Mesothelial cell of epicardium (in vitro differentiated cells): ENCODE results near the gene TUBD1. TPM values are rescaled to one million over a fixed set of nuclear protein-coding genes. Genes with fewer than 3 reads are reported as not detected.
"Not testable (repeated sequence)": the region's sequence is repeated elsewhere in the genome, so short reads cannot be mapped to it uniquely, and the experiment has no call there.

Source experiments
- DNase-seq, 2 experiments: peaks; one replicate each; pipeline ENCODE4 v3.0.0; 2021; ENCODE audit warnings: low spot score in 2 of 2; ENCODE audit not compliant: unreplicated experiment in 2 of 2
- H3K27ac Mint-ChIP-seq: 2 replicates; pipeline ENCODE4 v1.8.0; 2021; ENCODE audit warnings: mixed read lengths
- H3K27me3 Mint-ChIP-seq: 2 replicates; pipeline ENCODE4 v1.8.0; 2021; ENCODE audit warnings: low read depth, mixed read lengths
- H3K36me3 Mint-ChIP-seq: 2 replicates; pipeline ENCODE4 v1.8.0; 2021; ENCODE audit warnings: mixed read lengths
- H3K4me1 Mint-ChIP-seq: 2 replicates; pipeline ENCODE4 v1.8.0; 2021; ENCODE audit warnings: mixed read lengths
- H3K4me3 Mint-ChIP-seq: 2 replicates; pipeline ENCODE4 v1.8.0; 2021; ENCODE audit warnings: mild to moderate bottlenecking, moderate library complexity, mixed read lengths
- H3K9me3 Mint-ChIP-seq: 2 replicates; pipeline ENCODE4 v1.8.0; 2021; ENCODE audit warnings: mixed read lengths
- total RNA-seq: library from RNA; stranded (reverse); gene quantifications from 3 replicates; pipeline ENCODE4 v1.2.1, GENCODE V29; 2021
- TF ChIP-seq, protein P1 (sequence below): fragments of 200-600 bp; sonication (generic); IDR thresholded peaks from one replicate; pipeline ENCODE4 v1.5.0; 2021; ENCODE audit warnings: antibody characterized with exemption; ENCODE audit not compliant: unreplicated experiment

Gene TUBD1
- total RNA-seq, 1 donor from 2014 or later = 13.0 TPM

DNA sequence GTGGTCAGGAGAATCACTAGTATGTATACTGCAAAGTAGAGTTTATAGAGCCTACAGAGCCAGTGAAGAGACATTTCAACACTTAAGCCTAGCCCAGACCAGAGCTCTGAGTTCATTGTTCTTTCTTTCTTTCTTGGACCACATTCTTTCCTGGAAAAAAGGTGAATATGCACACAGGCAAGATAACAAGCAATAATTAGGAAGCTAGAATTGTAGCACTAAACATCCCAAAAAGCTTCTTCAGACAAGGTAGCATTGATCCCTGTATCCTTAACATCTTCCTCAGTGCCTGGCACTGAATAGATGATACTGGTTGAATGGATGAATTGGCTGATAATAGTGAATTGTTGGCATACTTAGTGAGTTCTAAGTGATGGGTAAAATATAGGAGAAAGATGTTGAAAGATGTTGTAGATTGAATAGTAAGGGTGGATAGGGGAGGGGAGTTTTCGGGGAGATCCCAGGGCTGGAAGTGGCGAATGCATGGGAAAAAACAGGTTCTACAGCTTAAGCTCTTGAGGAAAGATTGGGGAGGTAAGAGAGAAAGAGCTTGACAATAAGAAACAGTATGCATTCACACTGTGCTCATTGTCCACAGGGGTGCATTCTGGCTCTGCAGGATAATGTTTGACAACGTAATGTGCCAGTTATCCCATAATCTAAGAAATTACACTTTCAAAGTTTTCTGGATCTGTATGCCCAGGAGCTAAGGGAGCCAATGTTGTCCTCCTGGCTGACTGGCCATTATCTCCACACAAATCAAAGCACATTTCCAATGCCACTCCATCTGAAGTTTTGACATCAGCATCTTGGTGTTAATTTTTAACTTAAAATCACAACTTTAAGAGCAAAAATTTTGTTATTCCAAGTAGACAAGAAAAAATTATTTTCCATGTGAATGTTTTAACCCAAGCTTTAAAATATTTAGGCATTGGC is 35.6 kb downstream of the TUBD1 start:
- TF ChIP-seq, protein P1, sequence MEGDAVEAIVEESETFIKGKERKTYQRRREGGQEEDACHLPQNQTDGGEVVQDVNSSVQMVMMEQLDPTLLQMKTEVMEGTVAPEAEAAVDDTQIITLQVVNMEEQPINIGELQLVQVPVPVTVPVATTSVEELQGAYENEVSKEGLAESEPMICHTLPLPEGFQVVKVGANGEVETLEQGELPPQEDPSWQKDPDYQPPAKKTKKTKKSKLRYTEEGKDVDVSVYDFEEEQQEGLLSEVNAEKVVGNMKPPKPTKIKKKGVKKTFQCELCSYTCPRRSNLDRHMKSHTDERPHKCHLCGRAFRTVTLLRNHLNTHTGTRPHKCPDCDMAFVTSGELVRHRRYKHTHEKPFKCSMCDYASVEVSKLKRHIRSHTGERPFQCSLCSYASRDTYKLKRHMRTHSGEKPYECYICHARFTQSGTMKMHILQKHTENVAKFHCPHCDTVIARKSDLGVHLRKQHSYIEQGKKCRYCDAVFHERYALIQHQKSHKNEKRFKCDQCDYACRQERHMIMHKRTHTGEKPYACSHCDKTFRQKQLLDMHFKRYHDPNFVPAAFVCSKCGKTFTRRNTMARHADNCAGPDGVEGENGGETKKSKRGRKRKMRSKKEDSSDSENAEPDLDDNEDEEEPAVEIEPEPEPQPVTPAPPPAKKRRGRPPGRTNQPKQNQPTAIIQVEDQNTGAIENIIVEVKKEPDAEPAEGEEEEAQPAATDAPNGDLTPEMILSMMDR = no peak
- no peak for DNase-seq
- Mint-ChIP-seq H3K9me3 (no peaks in the 10 kb centered on the region), H3K36me3 (peaks cover 4% of the 10 kb centered on the region), H3K27me3 (no peaks in the 10 kb centered on the region), H3K27ac (peak overlapping the region; percentile 55), H3K4me1 (peaks cover 41% of the 10 kb centered on the region), H3K4me3 (no peak overlapping the region)

DNA sequence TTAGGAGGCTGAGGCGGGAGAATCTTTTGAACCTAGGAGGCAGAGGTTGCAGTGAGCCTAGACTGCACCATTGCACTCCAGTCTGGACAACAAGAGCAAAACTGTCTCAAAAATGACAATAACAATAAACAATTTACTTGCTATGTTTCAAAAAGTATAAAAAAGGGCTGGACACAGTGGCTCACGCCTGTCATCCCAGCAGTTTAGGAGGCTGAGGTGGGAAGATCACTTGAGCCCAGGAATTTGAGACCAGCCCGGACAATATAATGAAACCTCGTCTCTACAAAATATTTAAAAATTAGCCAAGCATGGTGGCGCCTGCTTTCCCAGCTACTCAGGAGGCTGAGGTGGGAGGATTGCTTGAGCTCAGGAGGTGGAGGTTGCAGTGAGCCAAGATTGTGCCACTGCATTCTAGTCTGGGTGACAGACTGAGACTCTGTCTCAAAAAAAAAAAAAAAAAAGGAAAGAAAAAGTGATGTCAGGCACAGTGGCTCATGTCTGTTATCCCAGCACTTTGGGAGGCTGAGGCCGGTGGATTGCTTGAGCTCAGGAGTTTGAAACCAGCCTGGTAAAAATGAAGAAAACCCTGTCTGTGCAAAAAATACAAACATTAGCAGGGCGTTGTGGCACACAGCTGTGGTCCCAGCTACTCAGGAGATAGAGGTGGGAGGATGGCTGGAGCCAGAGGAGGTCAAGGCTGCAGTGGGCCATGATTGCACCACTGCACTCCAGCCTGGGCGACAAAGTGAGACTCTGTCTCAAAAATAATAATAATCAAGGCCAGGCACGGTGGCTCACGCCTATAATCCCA is 38.6 kb downstream of the TUBD1 start:
- H3K36me3 Mint-ChIP-seq, H3K4me3 Mint-ChIP-seq, H3K9me3 Mint-ChIP-seq, DNase-seq, H3K27me3 Mint-ChIP-seq: not testable (repeated sequence)
- H3K4me1 Mint-ChIP-seq = peaks cover 46% of the 10 kb centered on the region
- H3K27ac Mint-ChIP-seq = peak overlapping the region; percentile 47

DNA sequence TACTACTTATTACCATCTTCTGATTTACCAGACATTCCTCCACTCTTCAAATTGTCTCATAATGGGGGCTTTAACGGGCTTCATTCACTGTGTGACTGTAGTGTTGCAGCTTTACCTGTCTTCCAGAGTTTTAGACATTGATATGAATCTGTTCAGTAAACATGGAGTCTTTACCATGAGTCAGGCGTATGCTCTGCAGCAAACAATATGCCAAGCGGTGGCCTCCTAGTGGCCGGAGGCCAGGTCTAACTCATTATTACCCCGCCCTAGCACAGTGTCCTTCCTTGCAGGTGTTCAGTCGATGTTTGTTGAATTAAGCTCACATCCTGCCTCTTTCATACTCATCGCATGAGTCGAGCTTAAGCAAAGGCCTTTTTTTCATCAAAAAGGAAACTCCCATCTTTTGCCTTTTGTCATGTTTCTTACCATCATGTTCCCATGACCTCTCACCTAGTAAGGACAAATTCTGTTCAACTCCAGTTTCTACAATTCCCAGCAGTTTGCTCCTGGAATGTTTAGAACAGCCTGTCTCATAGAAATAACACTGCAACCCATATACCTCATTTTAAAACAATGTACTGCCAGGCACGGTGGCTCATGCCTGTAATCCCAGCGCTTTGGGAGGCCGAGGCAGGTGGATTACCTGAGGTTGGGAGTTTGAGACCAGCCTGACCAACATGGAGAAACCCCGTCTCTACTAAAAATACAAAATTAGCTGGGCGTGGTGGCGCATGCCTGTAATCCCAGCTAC is 39.4 kb downstream of the TUBD1 start:
- DNase-seq = no peak
- TF ChIP-seq, protein P1 = peak; percentile 25
- Mint-ChIP-seq H3K27me3 (no peaks in the 10 kb centered on the region), H3K4me3 (no peak overlapping the region), H3K36me3 (no peaks in the 10 kb centered on the region), H3K4me1 (peaks cover 44% of the 10 kb centered on the region), H3K27ac (peak overlapping the region; percentile 97), H3K9me3 (no peaks in the 10 kb centered on the region)

DNA sequence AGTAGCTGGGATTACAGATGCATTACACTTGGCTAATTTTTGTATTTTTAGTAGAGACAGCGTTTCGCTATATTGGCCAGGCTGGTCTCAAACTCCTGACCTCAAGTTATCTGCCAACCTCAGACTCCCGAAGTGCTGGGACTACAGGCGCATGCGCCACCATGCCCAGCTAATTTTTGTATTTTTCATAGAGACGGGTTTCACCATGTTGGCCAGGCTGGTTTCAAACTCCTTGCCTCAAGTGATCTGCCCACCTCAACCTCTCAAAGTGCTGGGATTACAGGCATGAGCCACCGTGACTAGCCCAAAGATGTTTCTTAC is 39.9 kb downstream of the TUBD1 start:
- DNase-seq, H3K4me3 Mint-ChIP-seq, H3K36me3 Mint-ChIP-seq, H3K27me3 Mint-ChIP-seq, H3K9me3 Mint-ChIP-seq: not testable (repeated sequence)
- Mint-ChIP-seq H3K27ac (peak overlapping the region; percentile 97), H3K4me1 (peaks cover 41% of the 10 kb centered on the region)

DNA sequence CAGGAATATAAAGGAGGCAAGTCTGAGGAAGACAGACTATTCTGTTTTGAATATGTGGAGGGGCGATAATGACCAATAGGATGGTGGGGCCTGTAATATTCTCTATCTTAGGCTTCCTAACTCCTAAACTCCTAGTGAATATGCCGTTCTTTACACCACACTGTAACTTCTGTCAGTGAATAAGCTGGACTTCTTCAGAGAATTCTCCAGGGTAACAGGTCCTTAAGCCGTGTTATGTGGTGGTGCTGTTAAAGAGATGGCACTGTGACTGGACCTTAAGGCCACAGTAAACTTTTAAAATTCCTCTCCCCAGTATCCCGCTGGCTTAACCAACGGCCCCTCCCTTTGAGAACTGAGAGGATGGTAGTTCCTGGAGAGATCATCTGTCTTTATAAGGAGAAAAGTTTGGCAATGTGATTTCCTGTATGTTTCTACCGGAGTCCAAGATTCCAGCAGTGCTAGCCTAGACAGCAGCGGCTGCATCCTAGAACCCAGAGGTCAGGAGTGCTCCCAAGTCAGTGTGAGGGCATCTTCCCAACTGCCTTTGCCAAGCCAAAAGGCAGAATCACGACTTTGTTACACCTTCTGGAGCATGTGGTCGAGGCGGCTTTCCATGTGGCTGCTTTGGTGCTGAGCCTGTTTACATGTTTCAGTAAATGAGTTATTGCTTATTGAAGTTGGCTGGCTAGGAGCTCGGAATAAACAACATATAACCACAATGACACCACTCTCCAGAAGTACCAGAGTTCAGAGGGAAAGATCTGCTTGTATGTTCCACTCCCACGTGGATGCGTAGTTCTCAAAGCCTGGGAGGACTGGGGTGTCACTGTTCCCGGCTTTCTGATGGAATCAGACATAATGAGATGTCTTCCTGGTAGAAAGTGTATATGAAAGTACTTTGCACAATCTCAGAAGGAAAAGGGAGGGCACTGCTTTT is 41.0 kb downstream of the TUBD1 start:
- no peak for DNase-seq
- H3K4me3 Mint-ChIP-seq = no peak overlapping the region
- TF ChIP-seq, protein P1 = no peak
- H3K27me3 Mint-ChIP-seq = no peaks in the 10 kb centered on the region
- peak overlapping the region; percentile 97 for H3K27ac Mint-ChIP-seq
- H3K4me1 Mint-ChIP-seq = peaks cover 41% of the 10 kb centered on the region
- no peaks in the 10 kb centered on the region for H3K36me3 Mint-ChIP-seq
- H3K9me3 Mint-ChIP-seq = no peaks in the 10 kb centered on the region

DNA sequence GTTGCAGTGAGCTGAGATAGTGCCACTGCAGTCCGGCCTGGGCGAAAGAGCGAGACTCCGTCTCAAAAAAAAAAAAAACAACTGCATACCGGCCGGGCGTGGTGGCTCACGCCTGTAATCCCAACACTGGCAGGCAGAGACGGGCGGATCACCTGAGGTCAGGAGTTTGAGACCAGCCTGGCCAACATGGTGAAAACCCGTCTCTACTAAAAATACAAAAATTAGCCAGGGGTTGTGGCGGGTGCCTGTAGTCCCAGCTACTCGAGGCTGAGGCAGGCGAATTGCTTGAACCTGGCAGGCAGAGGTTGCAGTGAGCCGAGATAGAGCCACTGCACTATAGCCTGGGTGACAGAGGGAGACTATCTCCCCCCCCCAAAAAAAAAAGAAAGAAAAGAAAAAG is 42.4 kb downstream of the TUBD1 start:
- not testable (repeated sequence) for H3K9me3 Mint-ChIP-seq, H3K4me3 Mint-ChIP-seq, H3K27ac Mint-ChIP-seq, H3K36me3 Mint-ChIP-seq, DNase-seq, H3K27me3 Mint-ChIP-seq
- H3K4me1 Mint-ChIP-seq = peaks cover 51% of the 10 kb centered on the region
